ENCODE results near the gene PALLD.

Gene PALLD

DNA sequence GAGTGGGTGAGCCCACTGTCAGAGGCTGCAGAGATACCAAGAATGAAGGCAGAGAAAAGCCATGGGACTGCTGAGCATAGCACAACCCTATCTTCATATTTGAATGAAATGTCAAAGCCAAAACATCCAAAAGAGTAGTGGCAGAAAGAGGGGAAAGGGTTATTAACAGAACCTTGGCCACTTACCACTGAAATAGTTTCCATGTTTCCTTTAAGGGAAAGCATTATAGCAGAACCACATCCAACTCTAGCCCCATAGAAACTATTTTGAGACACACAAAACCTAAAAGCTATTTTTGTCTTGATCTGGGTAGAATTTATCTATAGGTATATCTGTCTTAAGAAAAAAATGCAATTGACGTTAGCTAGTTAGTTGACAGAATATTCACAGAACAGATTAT lies 373.2 kb downstream of the PALLD start:
- no peak for DNase-seq (ENCODE audit: low read depth, low spot score)

GRCh38 chr4:168871632-168872031 lies 374.8 kb downstream of the PALLD start:
- no peak for DNase-seq (ENCODE audit: low read depth, low spot score)

- DNase-seq (ENCODE audit: low read depth, low spot score): no peak
These were observed 377.2 kb downstream of the PALLD start for GRCh38 chr4:168874083-168874482.

GRCh38 chr4:168876106-168876505 lies 379.3 kb downstream of the PALLD start:
- no peak for DNase-seq (ENCODE audit: low read depth, low spot score)

DNA sequence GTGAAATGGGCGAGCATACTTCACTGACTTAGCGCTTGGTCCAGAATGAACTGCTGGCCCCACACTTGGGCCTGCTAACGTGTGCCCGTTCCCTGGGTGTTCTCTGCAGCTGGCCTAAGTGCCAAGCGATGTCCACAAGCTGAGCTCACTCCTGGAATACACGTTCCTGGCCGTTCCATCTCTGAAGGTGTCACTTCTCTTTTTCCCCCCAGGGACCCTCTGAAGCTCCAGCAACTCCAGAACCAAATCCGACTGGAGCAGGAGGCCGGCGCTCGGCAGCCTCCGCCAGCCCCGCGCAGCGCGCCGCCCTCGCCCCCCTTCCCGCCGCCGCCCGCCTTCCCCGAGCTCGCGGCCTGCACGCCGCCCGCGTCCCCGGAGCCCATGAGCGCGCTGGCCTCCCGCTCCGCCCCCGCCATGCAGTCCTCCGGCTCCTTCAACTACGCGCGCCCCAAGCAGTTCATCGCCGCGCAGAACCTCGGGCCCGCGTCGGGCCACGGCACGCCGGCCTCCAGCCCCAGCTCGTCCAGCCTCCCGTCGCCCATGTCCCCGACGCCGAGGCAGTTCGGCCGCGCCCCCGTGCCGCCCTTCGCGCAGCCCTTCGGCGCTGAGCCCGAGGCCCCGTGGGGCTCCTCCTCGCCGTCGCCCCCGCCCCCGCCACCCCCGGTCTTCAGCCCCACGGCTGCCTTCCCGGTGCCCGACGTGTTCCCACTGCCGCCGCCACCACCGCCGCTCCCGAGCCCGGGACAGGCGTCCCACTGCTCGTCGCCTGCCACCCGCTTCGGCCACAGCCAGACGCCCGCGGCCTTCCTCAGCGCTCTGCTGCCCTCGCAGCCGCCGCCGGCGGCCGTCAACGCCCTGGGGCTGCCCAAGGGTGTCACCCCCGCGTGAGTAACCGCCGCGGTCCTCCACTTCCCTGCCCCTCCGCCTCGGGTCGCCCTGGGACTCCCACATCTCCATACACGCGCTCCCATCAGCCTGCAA lies 380.9 kb downstream of the PALLD start:
- DNase-seq (ENCODE audit: low read depth, low spot score): peak; percentile 38

GRCh38 chr4:168878623-168879022 lies 381.8 kb downstream of the PALLD start:
- DNase-seq (ENCODE audit: low read depth, low spot score): no peak

- no peak for DNase-seq (ENCODE audit: low read depth, low spot score)
These were observed 382.3 kb downstream of the PALLD start for GRCh38 chr4:168879188-168879587.

GRCh38 chr4:168880072-168880675 lies 383.3 kb downstream of the PALLD start:
- DNase-seq (ENCODE audit: low read depth, low spot score): peak; percentile 53

- no peak for DNase-seq (ENCODE audit: low read depth, low spot score)
These were observed 384.2 kb downstream of the PALLD start for GRCh38 chr4:168880811-168881595.

DNA sequence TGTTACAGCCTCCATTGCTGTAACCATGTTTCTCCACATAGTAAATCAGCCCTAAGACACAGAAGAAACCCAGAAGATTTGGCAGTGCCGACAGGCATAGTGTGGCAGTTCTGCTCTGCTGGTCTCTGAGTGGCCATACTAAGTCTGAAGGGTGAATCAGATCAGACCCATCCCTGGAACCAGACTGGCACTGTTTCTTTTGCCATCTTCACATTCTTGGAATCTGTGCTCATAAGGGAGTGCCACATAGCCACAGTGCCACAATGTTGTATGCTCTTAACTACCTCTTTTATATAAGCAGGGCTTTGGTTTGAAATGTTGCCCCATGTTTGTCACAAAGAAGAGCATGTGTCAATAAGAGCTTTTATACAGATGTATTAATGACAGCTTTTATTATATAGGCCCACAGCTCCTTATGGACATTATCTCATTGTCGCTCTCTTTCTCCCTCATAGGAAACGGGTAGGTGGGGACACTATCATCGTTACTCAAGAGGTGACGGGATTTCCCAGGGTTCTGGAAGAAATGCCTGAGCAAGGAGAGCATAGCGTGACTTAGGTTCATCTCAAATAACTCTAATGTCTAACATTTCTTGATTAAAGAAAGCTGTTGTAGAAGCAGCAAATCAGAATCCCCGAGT lies 385.0 kb downstream of the PALLD start:
- DNase-seq (ENCODE audit: low read depth, low spot score): no peak

DNA sequence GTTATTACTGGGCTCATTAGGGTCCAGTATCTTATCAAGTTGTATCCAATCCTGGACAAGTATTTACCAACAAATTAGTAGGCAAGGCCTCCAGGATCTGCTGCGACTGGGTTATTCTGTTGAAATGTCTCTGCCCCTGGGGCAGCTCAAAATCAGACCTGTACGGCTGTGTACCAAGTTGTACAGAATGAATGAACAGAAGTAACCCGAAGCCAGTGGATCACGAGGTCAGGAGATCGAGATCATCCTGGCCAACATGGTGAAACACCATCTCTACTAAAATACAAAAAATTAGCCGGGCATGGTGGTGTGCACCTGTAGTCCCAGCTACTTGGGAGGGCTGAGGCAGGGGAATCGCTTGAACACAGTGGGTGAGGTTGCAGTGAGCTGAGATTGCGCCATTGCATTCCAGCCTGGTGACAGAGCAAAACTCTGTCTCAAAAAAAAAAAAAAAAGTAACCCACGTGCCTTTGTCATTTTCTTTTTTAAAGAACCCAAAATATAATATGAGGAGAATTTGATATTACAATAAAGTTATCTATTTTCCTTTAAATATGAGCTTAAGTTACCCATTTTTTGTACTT lies 385.9 kb downstream of the PALLD start:
- no peak for DNase-seq (ENCODE audit: low read depth, low spot score)

- no peak for DNase-seq (ENCODE audit: low read depth, low spot score)
These were observed 386.7 kb downstream of the PALLD start for GRCh38 chr4:168883513-168883912.

DNA sequence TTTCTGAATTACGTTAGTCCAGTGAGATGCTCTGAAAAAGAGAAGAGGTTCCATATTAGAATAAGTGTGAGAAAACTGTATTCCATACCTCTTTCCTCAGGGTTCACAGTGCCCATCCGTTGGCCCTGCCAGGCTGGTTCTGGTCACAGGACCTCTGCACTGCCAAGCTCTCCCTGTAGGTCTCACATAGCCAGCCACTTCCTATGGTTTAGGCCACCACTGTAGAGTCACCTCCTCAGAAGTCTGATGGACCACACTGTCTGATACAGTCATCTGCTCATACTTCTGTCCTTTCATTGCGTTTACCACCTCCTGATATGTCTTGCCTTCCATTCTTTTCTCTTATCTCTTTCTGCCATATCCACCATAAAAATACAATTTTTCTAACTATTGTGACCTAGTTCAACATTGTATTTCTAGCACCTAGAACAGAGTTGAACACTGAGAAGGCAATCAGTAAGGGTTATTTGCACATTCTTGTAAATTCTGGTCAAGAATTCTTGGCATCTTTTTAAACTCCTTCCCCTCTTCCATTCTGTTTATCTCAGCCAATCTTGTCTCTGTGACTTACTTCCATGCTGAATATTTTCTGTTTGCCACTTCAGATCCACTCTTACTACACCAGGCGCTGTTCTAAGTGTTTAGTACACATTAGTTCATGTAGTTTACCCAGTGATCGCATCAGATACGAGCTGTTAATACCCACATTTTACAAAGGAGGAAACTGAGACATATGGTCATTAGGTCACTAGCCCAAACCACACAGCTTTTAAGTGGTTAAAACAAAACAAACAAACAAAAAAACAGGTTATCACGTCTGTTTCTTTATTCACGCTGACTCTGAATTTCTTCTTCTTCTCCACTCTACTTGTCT lies 387.6 kb downstream of the PALLD start:
- DNase-seq (ENCODE audit: low read depth, low spot score): no peak

DNA sequence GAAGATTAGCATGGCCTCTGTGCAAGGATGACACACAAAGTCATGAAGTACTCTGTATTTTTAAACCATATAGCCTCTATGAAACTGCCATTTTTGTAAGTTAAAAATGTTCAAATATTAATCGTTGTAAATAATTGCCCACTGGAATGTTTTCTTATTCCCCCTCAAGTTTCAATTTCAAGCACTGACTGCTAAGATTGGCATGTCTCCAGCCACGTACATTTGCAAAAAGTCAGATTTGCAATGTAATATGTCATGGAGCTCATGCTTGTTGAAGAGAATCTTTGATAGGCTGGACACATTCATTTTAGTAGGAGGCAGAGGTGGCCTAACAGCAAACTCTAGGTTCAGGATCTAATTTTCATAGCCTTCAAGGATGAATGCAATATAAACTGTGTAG lies 388.5 kb downstream of the PALLD start:
- no peak for DNase-seq (ENCODE audit: low read depth, low spot score)

DNA sequence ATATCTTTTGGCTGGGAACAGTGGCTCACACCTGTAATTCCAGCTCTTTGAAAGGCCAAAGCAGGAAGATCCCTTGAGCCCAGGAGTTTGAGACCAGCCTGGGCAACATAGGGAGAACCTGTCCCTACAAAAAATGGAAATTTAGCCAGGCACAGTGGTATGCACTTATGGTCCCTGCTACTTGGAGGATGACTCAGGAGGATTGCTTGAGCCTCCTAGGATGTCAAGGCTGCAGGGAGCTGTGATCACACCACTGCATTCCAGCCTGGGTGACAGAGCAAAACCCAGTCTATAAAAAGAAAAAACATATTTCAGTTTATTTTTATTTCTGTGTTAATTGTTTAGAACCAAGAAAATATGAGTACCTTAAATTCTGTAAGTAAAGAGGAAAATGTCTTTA lies 389.5 kb downstream of the PALLD start:
- DNase-seq (ENCODE audit: low read depth, low spot score): no peak

DNA sequence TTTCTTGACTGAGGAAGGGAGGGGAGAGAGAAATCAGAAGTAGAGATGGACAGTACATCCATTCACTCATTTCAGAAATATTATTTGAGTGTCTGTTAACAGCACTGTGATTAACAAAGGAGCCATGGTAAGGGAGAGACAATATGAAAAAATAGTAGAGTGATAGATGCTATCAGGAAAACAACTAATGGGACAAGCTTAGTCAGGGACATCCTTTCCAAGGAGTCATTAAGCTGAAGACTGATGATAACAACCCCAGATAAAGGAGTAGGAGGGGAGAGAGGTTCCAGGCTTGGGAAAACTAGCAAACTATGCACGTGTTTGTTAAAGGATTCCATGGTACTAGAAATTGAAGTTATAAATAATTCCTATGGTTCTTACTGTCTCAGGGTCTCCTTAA lies 391.0 kb downstream of the PALLD start:
- no peak for DNase-seq (ENCODE audit: low read depth, low spot score)

DNA sequence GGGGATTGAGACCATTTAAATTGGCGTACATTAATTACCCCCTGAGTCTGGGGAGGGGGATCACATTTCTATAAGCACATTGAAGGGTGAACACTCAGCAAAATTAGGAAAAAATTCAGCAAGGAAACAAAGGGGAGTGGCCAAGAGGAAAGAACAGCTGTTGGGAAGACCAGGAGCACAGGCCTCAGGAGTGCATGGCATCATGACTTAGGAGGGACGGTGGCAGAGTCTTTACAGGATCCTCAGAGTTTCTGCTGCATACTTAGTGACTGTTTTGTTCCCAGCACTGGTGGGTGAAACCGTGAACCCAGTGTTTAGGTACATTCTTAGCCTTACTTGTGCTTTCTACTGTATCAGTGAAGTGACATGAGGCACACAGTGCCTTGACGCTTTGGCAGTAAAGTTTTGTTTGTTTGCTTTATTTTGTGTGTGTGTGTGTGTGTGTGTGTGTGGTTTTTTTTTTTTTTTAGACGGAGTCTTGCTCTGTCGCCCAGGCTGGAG lies 391.9 kb downstream of the PALLD start:
- DNase-seq (ENCODE audit: low read depth, low spot score): no peak

- no peak for DNase-seq (ENCODE audit: low read depth, low spot score)
These were observed 394.2 kb downstream of the PALLD start for GRCh38 chr4:168891086-168891485.

DNA sequence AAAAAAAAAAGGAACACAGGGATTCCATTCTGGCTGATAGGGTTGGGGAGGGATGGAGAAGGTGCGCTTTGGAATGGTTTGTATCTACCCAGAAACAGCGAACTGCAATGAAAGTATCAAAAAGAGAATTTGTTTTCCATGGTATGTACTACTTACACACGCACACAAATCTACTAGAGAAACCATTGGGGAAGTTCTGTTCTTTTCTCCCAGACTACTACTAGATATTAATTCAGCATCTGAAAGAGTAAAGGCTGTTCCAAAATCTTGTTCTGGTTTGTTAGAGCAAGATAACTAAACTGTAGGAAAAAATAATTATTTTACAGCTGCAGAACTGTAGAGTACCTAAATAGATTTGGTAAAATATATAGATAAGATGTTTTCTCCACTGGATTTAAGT lies 394.8 kb downstream of the PALLD start:
- DNase-seq (ENCODE audit: low read depth, low spot score): no peak

GRCh38 chr4:168892475-168892874 lies 395.6 kb downstream of the PALLD start:
- DNase-seq (ENCODE audit: low read depth, low spot score): no peak

Data from astrocyte of the hippocampus (primary cell).